Tibial nerve (tissue), 3 donors: ENCODE measurements around the gene ENOX1.

Experiments used
- EP300 ChIP-seq, 2 donors: sonication (generic); formaldehyde crosslinking; IDR thresholded peaks; one replicate each; pipeline ENCODE4 v1.6.1; 2017; ENCODE audit warnings: antibody characterized with exemption in 2 of 2, mild to moderate bottlenecking in 1 of 2
- POLR2A ChIP-seq, 2 donors: fragments of 450-650 bp; IDR thresholded peaks; one replicate each; pipeline ENCODE4 v1.6.1; 2017; ENCODE audit warnings: antibody characterized with exemption in 2 of 2, mild to moderate bottlenecking in 2 of 2, moderate library complexity in 2 of 2

DNA sequence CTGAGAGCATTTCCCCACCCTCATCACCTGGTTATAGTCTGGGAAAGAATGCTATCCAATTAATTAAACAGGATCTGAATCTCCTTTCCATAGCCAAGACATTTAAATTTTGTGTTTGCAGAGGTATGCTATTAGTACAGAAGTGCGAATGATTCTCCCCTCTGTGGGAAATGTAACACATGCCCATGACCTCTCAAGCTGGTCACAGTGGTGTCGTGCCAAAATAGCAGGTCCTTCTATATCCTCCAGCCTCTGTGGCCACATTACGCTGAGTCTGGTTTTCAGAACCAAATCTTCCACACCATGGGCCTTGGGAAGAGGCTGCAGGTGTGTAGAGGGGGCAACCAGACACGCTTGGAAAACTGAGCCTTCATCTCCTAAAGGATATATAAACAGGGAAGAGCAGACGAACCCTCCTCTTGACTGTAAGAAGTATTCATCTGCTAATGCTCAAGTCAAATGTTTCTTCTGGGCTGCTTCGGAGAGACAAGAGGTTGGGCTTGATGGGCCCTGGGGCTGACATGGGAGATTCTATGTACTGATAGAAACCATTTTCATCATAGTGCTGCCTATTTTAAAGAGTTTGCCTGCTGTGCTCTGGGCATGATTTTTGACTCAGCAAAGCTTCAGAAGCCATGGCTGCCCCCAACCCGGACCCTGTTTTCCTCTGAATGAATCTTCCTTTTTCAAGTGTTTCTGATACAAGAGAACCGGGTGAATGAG lies 565.7 kb downstream of the ENOX1 start:
- TF ChIP-seq POLR2A (IDR thresholded peaks at IDR 0.05) (no peak), EP300 (IDR thresholded peaks at IDR 0.05) (no peak)
